ENCODE results near the gene BRD4. TPM values are rescaled to one million over a fixed set of nuclear protein-coding genes. Genes with fewer than 3 reads are reported as not detected.

Gene BRD4
- total RNA-seq, 2 donors from 2014 or later: 45.6 to 76.0 TPM

DNA sequence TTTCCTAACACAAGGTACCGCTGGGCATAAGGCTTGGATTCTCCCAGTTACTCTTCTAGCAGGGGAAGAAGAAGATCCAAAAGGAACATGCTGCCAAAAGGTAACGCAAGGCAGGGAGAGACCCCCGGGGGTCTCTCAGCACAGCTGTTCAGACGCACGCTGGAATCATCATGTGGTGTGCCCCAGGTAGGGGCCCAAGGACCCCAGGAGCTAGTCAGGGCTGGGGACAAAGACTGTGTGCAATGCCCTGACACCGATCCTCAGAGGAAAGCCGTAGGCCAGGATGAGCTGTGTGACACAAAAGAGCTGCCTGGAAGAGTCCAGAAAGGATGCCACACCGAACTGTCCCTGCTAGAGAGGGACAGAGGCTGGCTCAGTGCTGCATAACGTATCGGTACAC is 77.8 kb downstream of the BRD4 start:
- no peak for DNase-seq (ENCODE audit: low spot score)
- H3K4me3 ChIP-seq: no peak overlapping the region
- peaks cover 15 to 35% of the 10 kb centered on the region in 2 donors for H3K36me3 ChIP-seq
- intact Hi-C loops (cut with DNase I): loop anchor here (5.0 kb wide), 1 partner anchor 78 kb away; the partner anchor contains the start of gene BRD4
- no peaks in the 10 kb centered on the region for H3K27me3 ChIP-seq (replicated peaks; ENCODE audit: insufficient read depth)
- TF ChIP-seq POLR2AphosphoS5 (IDR thresholded peaks at IDR 0.05) (no peak), CTCF (IDR thresholded peaks at IDR 0.05) (no peak), POLR2A (IDR thresholded peaks at IDR 0.05) (no peak)
- WGBS: 93% methylated on average over 10 of the region's 10 CpGs
- H3K4me1 ChIP-seq (replicated peaks): peaks cover 19% of the 10 kb centered on the region
- no peak overlapping the region for H3K27ac ChIP-seq
- H3K9me3 ChIP-seq: no peaks in the 10 kb centered on the region

- Histone ChIP-seq H3K27me3 (replicated peaks; ENCODE audit: insufficient read depth) (no peaks in the 10 kb centered on the region), H3K4me1 (replicated peaks) (peaks cover 28% of the 10 kb centered on the region), H3K4me3 (no peak overlapping the region), H3K27ac (peak overlapping the region in 1 of 2 donors; percentile 73), H3K36me3 (peaks cover 15 to 28% of the 10 kb centered on the region in 2 donors), H3K9me3 (no peaks in the 10 kb centered on the region)
- TF ChIP-seq POLR2AphosphoS5 (IDR thresholded peaks at IDR 0.05) (no peak), POLR2A (IDR thresholded peaks at IDR 0.05) (no peak), CTCF (IDR thresholded peaks at IDR 0.05) (no peak)
- intact Hi-C loops (cut with DNase I): loop anchor here (5.0 kb wide), 1 partner anchor 79 kb away; the partner anchor contains the start of gene BRD4
- no peak for DNase-seq (ENCODE audit: low spot score)
- WGBS: 81% methylated on average over 15 of the region's 15 CpGs
These were observed 78.8 kb downstream of the BRD4 start for GRCh38 chr19:15253513-15253912.

GRCh38 chr19:15253061-15253460 is 79.3 kb downstream of the BRD4 start:
- Histone ChIP-seq H3K36me3 (peaks cover 15 to 28% of the 10 kb centered on the region in 2 donors), H3K9me3 (no peaks in the 10 kb centered on the region), H3K27me3 (replicated peaks; ENCODE audit: insufficient read depth) (no peaks in the 10 kb centered on the region), H3K4me1 (replicated peaks) (peaks cover 29% of the 10 kb centered on the region), H3K27ac (peak overlapping the region; percentile 73 to 80), H3K4me3 (no peak overlapping the region)
- no peak for DNase-seq (ENCODE audit: low spot score)
- intact Hi-C loops (cut with DNase I): loop anchor here (5.0 kb wide), 1 partner anchor 79 kb away; the partner anchor contains the start of gene BRD4
- 56% methylated on average over 7 of the region's 7 CpGs for WGBS
- TF ChIP-seq CTCF (IDR thresholded peaks at IDR 0.05) (no peak), POLR2AphosphoS5 (IDR thresholded peaks at IDR 0.05) (no peak), POLR2A (IDR thresholded peaks at IDR 0.05) (no peak)

DNA sequence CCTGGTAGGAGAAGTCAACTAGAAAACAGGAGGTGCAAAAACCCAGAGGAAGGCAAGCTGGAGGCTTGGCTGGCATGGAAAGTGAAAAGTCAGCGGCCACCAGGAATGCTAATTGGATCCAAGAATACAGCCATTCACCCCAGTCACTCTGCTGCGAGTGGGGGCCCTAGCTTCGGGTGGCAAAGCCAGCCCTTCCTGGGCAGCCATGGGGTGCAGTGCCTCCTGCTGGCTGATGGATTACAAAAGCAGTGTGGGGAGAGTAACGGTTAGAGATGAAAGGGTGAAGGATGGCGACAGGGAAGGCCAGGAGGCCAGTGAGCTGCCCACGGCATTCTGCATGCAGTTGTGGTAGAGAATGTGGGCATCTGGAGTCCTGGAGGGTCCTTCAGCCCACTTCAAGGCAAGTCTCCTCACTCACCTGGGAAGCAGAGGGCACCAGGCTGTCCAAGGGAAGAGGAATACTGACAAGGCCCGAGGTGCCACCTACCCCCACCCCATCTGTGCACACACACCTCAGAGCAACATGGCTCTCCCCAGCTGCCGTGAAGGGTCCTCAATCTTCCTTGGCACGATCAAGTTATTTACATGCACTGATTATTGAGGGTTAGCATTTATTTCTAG is 79.8 kb downstream of the BRD4 start:
- 51% methylated on average over 9 of the region's 9 CpGs for WGBS
- TF ChIP-seq POLR2A (IDR thresholded peaks at IDR 0.05): no peak
- no peak for TF ChIP-seq POLR2AphosphoS5 (IDR thresholded peaks at IDR 0.05)
- TF ChIP-seq CTCF (IDR thresholded peaks at IDR 0.05): peak in 2 of 4 experiments; percentile 31 to 51
- intact Hi-C loops (cut with DNase I): loop anchor here (5.0 kb wide), 1 partner anchor 80 kb away; the partner anchor contains the start of gene BRD4
- Histone ChIP-seq H3K36me3 (peaks cover 13 to 28% of the 10 kb centered on the region in 2 donors), H3K27me3 (replicated peaks; ENCODE audit: insufficient read depth) (no peaks in the 10 kb centered on the region), H3K4me1 (replicated peaks) (peaks cover 29% of the 10 kb centered on the region), H3K4me3 (no peak overlapping the region), H3K9me3 (no peaks in the 10 kb centered on the region), H3K27ac (peak overlapping the region; percentile 73 to 80)
- DNase-seq (ENCODE audit: low spot score): no peak

Data from prostate gland (tissue), 2 donors.